Stomach (tissue), 9 donors: ENCODE results near the gene DENND4C. TPM values are rescaled to one million over a fixed set of nuclear protein-coding genes. Genes with fewer than 3 reads are reported as not detected.
A peak's percentile ranks its signal among the peaks of the same experiment; 100 is the strongest.
"Not testable (repeated sequence)": the region's sequence is repeated elsewhere in the genome, so short reads cannot be mapped to it uniquely, and the experiment has no call there.

ENCODE experiments used
- DNase-seq, 2 donors: peaks; one replicate each; pipeline versions ENCODE4 v3.0.0 to v3.0.0-alpha.2; 2013 to 2019
- H3K27ac ChIP-seq, 5 donors: fragments of 200-600 bp in 4 of 5; sonication (generic) in 4 of 5; one replicate each; pipeline ENCODE4 v1.5.1; 2013 to 2019; ENCODE audit warnings: mild to moderate bottlenecking in 1 of 5, moderate library complexity in 1 of 5
- H3K27me3 ChIP-seq, 3 donors: fragments of 200-600 bp; sonication (generic); one replicate each; pipeline ENCODE4 v1.5.1; 2017 to 2019; ENCODE audit warnings: mixed run types in 1 of 3
- H3K36me3 ChIP-seq, 4 donors: fragments of 200-600 bp; sonication (generic); 1 replicate in 3 of 4; 2 replicates in 1 of 4; pipeline ENCODE4 v1.5.1; 2016 to 2019
- H3K4me1 ChIP-seq, 4 donors: fragments of 200-600 bp; sonication (generic); one replicate each; pipeline ENCODE4 v1.5.1; 2016 to 2019
- H3K4me3 ChIP-seq, 4 donors: fragments of 200-600 bp; sonication (generic) in 3 of 4; one replicate each; pipeline ENCODE4 v1.5.1; 2016 to 2019; ENCODE audit warnings: mild to moderate bottlenecking in 1 of 4
- H3K9me3 ChIP-seq, 4 donors: fragments of 200-600 bp; sonication (generic); one replicate each; pipeline ENCODE4 v1.5.1; 2016 to 2019
- CTCF ChIP-seq, 7 experiments: fragments of 450-650 bp in 4 of 7; fragments of 200-600 bp in 3 of 7; sonication (generic) in 3 of 7; IDR thresholded peaks; one replicate each; pipeline ENCODE4 v1.5.1; 2016 to 2019; ENCODE audit warnings: antibody characterized with exemption in 7 of 7, control low read depth in 2 of 7, mild to moderate bottlenecking in 1 of 7
- EP300 ChIP-seq: sonication (generic); formaldehyde crosslinking; IDR thresholded peaks from one replicate; pipeline ENCODE4 v1.6.1; 2017; ENCODE audit warnings: antibody characterized with exemption
- POLR2A ChIP-seq, 4 donors: fragments of 450-650 bp; IDR thresholded peaks; one replicate each; pipeline ENCODE4 v1.6.1; 2016; ENCODE audit warnings: antibody characterized with exemption in 4 of 4, control low read depth in 2 of 4, mild to moderate bottlenecking in 1 of 4, moderate library complexity in 1 of 4
- POLR2AphosphoS5 ChIP-seq, 3 donors: sonication (generic); formaldehyde crosslinking; IDR thresholded peaks; one replicate each; pipeline ENCODE4 v1.6.1; 2016; ENCODE audit warnings: antibody characterized with exemption in 3 of 3
- WGBS, 5 donors: extraction: QIAGEN DNeasy Blood & Tissue Kit in 3 of 5; methylation state at CpG; one replicate each; pipeline versions ENCODE4 v1.1.5 to v1.1.7; 2013 to 2018; 5-methylcytosine and 5-hydroxymethylcytosine counted together
- intact Hi-C: fragments of 100-400 bp; cut with DNase I; formaldehyde crosslinking; loops from one replicate; pipeline ENCODE4 v1.15.1; 2023; ENCODE audit warnings: low total_unique reads
- polyA plus RNA-seq, 3 donors: library from polyadenylated mRNA; stranded (reverse); fragments of 200-250 nt; gene quantifications; one replicate each; pipeline ENCODE4 v1.2.3, GENCODE V29; 2013
- total RNA-seq, 5 donors: library from RNA; depleted of rRNA; stranded (reverse); fragments of >200 nt; gene quantifications; one replicate each; pipeline versions ENCODE4 v1.1.0 to v1.2.3, GENCODE V29; 2014 to 2016
- donor health status: healthy with polysubstance abuse.
- donor health status: Bipolar disorder and iron deficiency.
- donor health status: healthy.

DENND4C gene
- total and polyA plus RNA-seq, 8 donors: 6.3 to 226 (median 47.6) TPM

GRCh38 chr9:19192202-19193028, 38.1 kb upstream of the DENND4C start:
- 21 to 65% (median 26%) methylated on average over 1 of the region's 1 CpG for WGBS, 5 donors
- H3K27ac ChIP-seq: peak overlapping the region in 1 of 5 donors; percentile 64

GRCh38 chr9:19193029-19193324, 37.5 kb upstream of the DENND4C start:
- Histone ChIP-seq H3K9me3 (no peaks in the 10 kb centered on the region), H3K4me3 (no peak overlapping the region), H3K27ac (peak overlapping the region in 1 of 5 donors; percentile 64), H3K27me3 (no peaks in the 10 kb centered on the region), H3K36me3 (no peaks in the 10 kb centered on the region), H3K4me1 (peaks cover 8 to 14% (median 10%) of the 10 kb centered on the region in 4 donors)
- intact Hi-C loops: no loop called here
- WGBS, 5 donors: 58 to 73% (median 65%) methylated on average over 5 of the region's 5 CpGs
- DNase-seq: no peak
- TF ChIP-seq POLR2A (IDR thresholded peaks at IDR 0.05): no peak
- TF ChIP-seq CTCF (IDR thresholded peaks at IDR 0.05): no peak

More at GRCh38 chr9:19192202-19193028, 38.1 kb upstream of the DENND4C start:
- peaks cover 8 to 14% (median 10%) of the 10 kb centered on the region in 4 donors for H3K4me1 ChIP-seq
- intact Hi-C loops: no loop called here
- H3K4me3 ChIP-seq: no peak overlapping the region
- H3K27me3 ChIP-seq: no peaks in the 10 kb centered on the region
- no peaks in the 10 kb centered on the region for H3K9me3 ChIP-seq
- no peak for DNase-seq
- H3K36me3 ChIP-seq: no peaks in the 10 kb centered on the region
- TF ChIP-seq EP300 (no peak), CTCF (IDR thresholded peaks at IDR 0.05) (no peak), POLR2A (IDR thresholded peaks at IDR 0.05) (no peak), POLR2AphosphoS5 (IDR thresholded peaks at IDR 0.05) (no peak)

- intact Hi-C loops, H3K4me3 ChIP-seq, H3K9me3 ChIP-seq, H3K27me3 ChIP-seq, H3K36me3 ChIP-seq, DNase-seq, H3K27ac ChIP-seq: not testable (repeated sequence)
- H3K4me1 ChIP-seq: peaks cover 8 to 14% (median 10%) of the 10 kb centered on the region in 4 donors
- WGBS, 5 donors: 89 to 97% (median 94%) methylated on average over 2 of the region's 2 CpGs
These were observed 37.0 kb upstream of the DENND4C start for GRCh38 chr9:19193358-19193973.

- no peak overlapping the region for H3K27ac ChIP-seq
- H3K36me3 ChIP-seq: no peaks in the 10 kb centered on the region
- no peaks in the 10 kb centered on the region for H3K9me3 ChIP-seq
- intact Hi-C loops: no loop called here
- no peak overlapping the region for H3K4me3 ChIP-seq
- H3K27me3 ChIP-seq: no peaks in the 10 kb centered on the region
- peaks cover 5 to 37% (median 18%) of the 10 kb centered on the region in 4 donors for H3K4me1 ChIP-seq
- no peak for DNase-seq
- TF ChIP-seq POLR2A (IDR thresholded peaks at IDR 0.05) (no peak), EP300 (no peak), POLR2AphosphoS5 (IDR thresholded peaks at IDR 0.05) (no peak), CTCF (IDR thresholded peaks at IDR 0.05) (no peak)
- 89 to 100% (median 97%) methylated on average over 1 of the region's 1 CpG for WGBS, 5 donors
These were observed 32.1 kb upstream of the DENND4C start for GRCh38 chr9:19198406-19198805.

- Histone ChIP-seq H3K4me3 (no peak overlapping the region), H3K27ac (no peak overlapping the region), H3K27me3 (no peaks in the 10 kb centered on the region), H3K4me1 (peaks cover 5 to 37% (median 18%) of the 10 kb centered on the region in 4 donors), H3K9me3 (no peaks in the 10 kb centered on the region), H3K36me3 (no peaks in the 10 kb centered on the region)
- intact Hi-C loops: no loop called here
- WGBS, 5 donors: 94 to 99% (median 98%) methylated on average over 2 of the region's 2 CpGs
- TF ChIP-seq CTCF (IDR thresholded peaks at IDR 0.05) (no peak), POLR2AphosphoS5 (IDR thresholded peaks at IDR 0.05) (no peak), EP300 (no peak), POLR2A (IDR thresholded peaks at IDR 0.05) (no peak)
- DNase-seq: no peak
These were observed 31.5 kb upstream of the DENND4C start for GRCh38 chr9:19199012-19199411.
